Measurements from ENCODE around the gene SCRN3. TPM values are rescaled to one million over a fixed set of nuclear protein-coding genes. Genes with fewer than 3 reads are reported as not detected.
"Not testable (repeated sequence)": the region's sequence is repeated elsewhere in the genome, so short reads cannot be mapped to it uniquely, and the experiment has no call there.

The SCRN3 gene
- total and polyA plus RNA-seq, 2 of the 4 experiments (the other 2 are of a cell fraction), result 9.9 to 11.4 TPM

DNA sequence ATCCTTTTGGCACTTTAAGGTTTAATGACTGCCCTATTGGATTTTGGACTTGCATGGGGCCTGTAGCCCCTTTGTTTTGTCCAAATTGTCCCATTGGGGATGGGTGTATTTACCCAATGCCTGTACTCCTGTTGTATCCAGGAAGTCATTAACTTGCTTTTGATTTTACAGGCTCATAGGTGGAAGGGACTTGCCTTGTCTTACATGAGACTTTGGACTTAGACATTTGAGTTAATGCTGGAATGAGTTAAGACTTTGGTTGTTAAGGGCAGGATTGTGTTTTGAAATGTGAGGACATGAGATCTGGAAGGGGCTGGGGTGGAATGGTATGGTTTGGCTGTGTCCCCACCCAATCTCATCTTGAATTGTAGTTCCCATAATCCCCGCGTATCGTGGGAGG is 5.2 kb upstream of the SCRN3 start:
- H4K91ac ChIP-seq (ENCODE audit: insufficient read depth, low read depth, low read length); H4K20me1 ChIP-seq (ENCODE audit: insufficient read depth, low read length); H2BK15ac ChIP-seq (ENCODE audit: low read depth, low read length); CTCF ChIA-PET; POLR2A ChIA-PET (ENCODE audit: unreplicated experiment); intact Hi-C loops (cut with micrococcal nuclease); H3K9ac ChIP-seq (ENCODE audit: low read depth, low read length); H3K27ac ChIP-seq (ENCODE audit: insufficient read depth, low read length); H3K4me1 ChIP-seq (ENCODE audit: control insufficient read depth, insufficient read depth, low read length); H4K5ac ChIP-seq (ENCODE audit: low read depth, low read length); BruUV-seq (replicated peaks); H3K4me3 ChIP-seq (ENCODE audit: insufficient read depth, low read depth, low read length); in situ Hi-C loops (cut with MboI; ENCODE audit: low sequenced_read_pairs); H3K18ac ChIP-seq (ENCODE audit: low read depth, low read length); H3K27me3 ChIP-seq (ENCODE audit: control insufficient read depth, insufficient read depth, low read length); H3K4ac ChIP-seq (ENCODE audit: low read depth, low read length); H2AK5ac ChIP-seq (ENCODE audit: low read depth, low read length); H3K56ac ChIP-seq (ENCODE audit: extremely low read depth, insufficient read depth, low read length); H3K9me3 ChIP-seq (ENCODE audit: control insufficient read depth, insufficient read depth, low read length); H3K9me1 ChIP-seq (ENCODE audit: insufficient read depth, low read length); H3K4me2 ChIP-seq (ENCODE audit: low read depth, low read length); H3K14ac ChIP-seq (replicated peaks; ENCODE audit: low read depth, low read length); H2BK120ac ChIP-seq (ENCODE audit: low read depth, low read length); DNase-seq; H2BK20ac ChIP-seq (ENCODE audit: low read depth, low read length); H4K8ac ChIP-seq (ENCODE audit: low read depth in 2 of 2, low read length in 2 of 2); H2AFZ ChIP-seq (replicated peaks; ENCODE audit: low read length, poor library complexity); H2AK9ac ChIP-seq (replicated peaks; ENCODE audit: low read depth, low read length, poor library complexity); H3K23ac ChIP-seq (ENCODE audit: low read depth, low read length); dilution Hi-C loops (cut with HindIII; ENCODE audit: low sequenced_read_pairs, unreplicated experiment); H2BK5ac ChIP-seq (ENCODE audit: low read depth, low read length, poor library complexity, severe bottlenecking); ATAC-seq (ENCODE audit: low read depth): not testable (repeated sequence)
- WGBS, 2 experiments (ENCODE audit: extremely low coverage in 2 of 2, insufficient read length in 1 of 2), result no CpG with 5 or more reads among the region's 3 CpGs
- Histone ChIP-seq H3K36me3 (ENCODE audit: control insufficient read depth, insufficient read depth, low read length) (peaks cover 15% of the 10 kb centered on the region), H3K79me1 (ENCODE audit: low read depth in 1 of 2, low read length in 2 of 2) (peaks cover 22 to 48% of the 10 kb centered on the region in 2 experiments)

Measured in IMR-90 (cell line).